Heart left ventricle (tissue), 16 donors: Measurements from ENCODE around the gene FAR2. TPM values are rescaled to one million over a fixed set of nuclear protein-coding genes. Genes with fewer than 3 reads are reported as not detected.
A peak's percentile ranks its signal among the peaks of the same experiment; 100 is the strongest.

Experiments used
- ATAC-seq, 4 donors: fragments of 200-7000 bp; cut with Tn5 transposase; one replicate each; pipeline ENCODE4 v1.9.1; 2020 to 2022; ENCODE audit warnings: moderate library complexity in 4 of 4, mild to moderate bottlenecking in 3 of 4, moderate number of reproducible peaks in 1 of 4
- DNase-seq, 5 donors: peaks; one replicate each; pipeline ENCODE4 v3.0.0-alpha.2; 2020
- H3K27ac ChIP-seq, 12 donors: fragments of 200-600 bp; sonication (generic) in 4 of 12; one replicate each; pipeline versions ENCODE4 v1.5.0 to v1.8.0; 2016 to 2022; ENCODE audit warnings: mild to moderate bottlenecking in 2 of 12
- H3K27me3 ChIP-seq, 9 donors: fragments of 200-600 bp; sonication (generic) in 2 of 9; one replicate each; pipeline versions ENCODE4 v1.5.1 to v1.8.0; 2016 to 2022; ENCODE audit warnings: mild to moderate bottlenecking in 3 of 9
- H3K36me3 ChIP-seq, 9 donors: fragments of 200-600 bp; sonication (generic) in 2 of 9; one replicate each; pipeline versions ENCODE4 v1.5.0 to v1.8.0; 2018 to 2022; ENCODE audit warnings: mild to moderate bottlenecking in 2 of 9
- H3K4me1 ChIP-seq, 12 donors: fragments of 200-600 bp; sonication (generic) in 4 of 12; one replicate each; pipeline versions ENCODE4 v1.5.0 to v1.8.0; 2016 to 2022; ENCODE audit warnings: mild to moderate bottlenecking in 3 of 12
- H3K4me3 ChIP-seq, 12 donors: fragments of 200-600 bp; sonication (generic) in 4 of 12; one replicate each; pipeline versions ENCODE4 v1.5.0 to v1.8.0; 2017 to 2022; ENCODE audit warnings: mild to moderate bottlenecking in 9 of 12, moderate library complexity in 4 of 12
- H3K9me3 ChIP-seq, 12 donors: fragments of 200-600 bp; sonication (generic) in 4 of 12; one replicate each; pipeline versions ENCODE4 v1.5.0 to v1.8.0; 2016 to 2022; ENCODE audit warnings: mild to moderate bottlenecking in 1 of 12
- POLR2A ChIP-seq, 2 donors: fragments of 450-650 bp; IDR thresholded peaks; one replicate each; pipeline ENCODE4 v1.6.1; 2017; ENCODE audit warnings: antibody characterized with exemption in 2 of 2, mild to moderate bottlenecking in 2 of 2, moderate library complexity in 2 of 2
- WGBS, 4 donors: extraction: QIAGEN DNeasy Blood & Tissue Kit in 2 of 4; methylation state at CpG; one replicate each; pipeline versions ENCODE4 v1.1.5 to v1.1.7; 2013 to 2018; 5-methylcytosine and 5-hydroxymethylcytosine counted together
- intact Hi-C, 10 donors: fragments of 100-400 bp; cut with DNase I; formaldehyde crosslinking; loops; one replicate each; pipeline versions ENCODE4 v1.11.1 to v1.14.2; 2022
- polyA plus RNA-seq, 2 donors: library from polyadenylated mRNA; stranded (reverse); fragments of 200-250 nt; gene quantifications; one replicate each; pipeline ENCODE4 v1.2.3, GENCODE V29; 2013
- total RNA-seq, 9 donors: library from RNA; depleted of rRNA in 2 of 9; stranded (reverse); fragments of >200 nt in 2 of 9; fragmentation: NEBNext Ultra II Directional in 3 of 9; extraction: Animal tissue kit (Norgen Biotek cat#: 25700) in 3 of 9; gene quantifications; one replicate each; pipeline versions ENCODE4 v1.1.0 to v1.2.4, GENCODE V29; 2016 to 2023
- TF ChIP-seq, protein P1 (sequence below), 12 donors: fragments of 200-600 bp; sonication (generic) in 4 of 12; IDR thresholded peaks; one replicate each; pipeline versions ENCODE4 v1.5.0 to v1.8.0; 2018 to 2022; ENCODE audit warnings: antibody characterized with exemption in 12 of 12, mild to moderate bottlenecking in 5 of 12
- donor health status: ischemic (EF 13 %, LVEDD 7.1; RV severe dilation, severe dysfunction).
- donor health status: healthy with polysubstance abuse.
- donor health status: DM: no; HTN: yes; CAD: no.
- donor health status: DM: no; HTN: no; CAD: no.
- donor health status: ischemic (EF 25% LVEDD 6.9; RV normal size, moderate dysfunction).
- donor health status: ischemic (EF 25% LVEDD 5.7; RV mildly dilated, moderate dysfunction).
- donor health status: healthy.
- donor health status: DM: yes; HTN: yes; CAD: no.
- donor health status: ischemic (EF 35%, LVEDD 5.7; RV mildly dilated, moderate dysfunction).
- donor health status: nonischemic (EF 11% LVEDD 7.7; RV severe dilation, severe dysfunction).
- donor health status: DM: yes; HTN: yes; CAD: no.
- donor health status: PGD.
- donor health status: ischemic (EF 29% LVEDD 5.4; RV normal size, mild dysfunction).
- donor health status: nonischemic (EF 23%, LVEDD 6.1; RV moderate dilation, normal function).

FAR2 gene
- total and polyA plus RNA-seq, 11 donors, result 1.1 to 11.6 (median 3.0) TPM

GRCh38 chr12:29187756-29188155 is 38.7 kb downstream of the FAR2 start:
- TF ChIP-seq, protein P1, sequence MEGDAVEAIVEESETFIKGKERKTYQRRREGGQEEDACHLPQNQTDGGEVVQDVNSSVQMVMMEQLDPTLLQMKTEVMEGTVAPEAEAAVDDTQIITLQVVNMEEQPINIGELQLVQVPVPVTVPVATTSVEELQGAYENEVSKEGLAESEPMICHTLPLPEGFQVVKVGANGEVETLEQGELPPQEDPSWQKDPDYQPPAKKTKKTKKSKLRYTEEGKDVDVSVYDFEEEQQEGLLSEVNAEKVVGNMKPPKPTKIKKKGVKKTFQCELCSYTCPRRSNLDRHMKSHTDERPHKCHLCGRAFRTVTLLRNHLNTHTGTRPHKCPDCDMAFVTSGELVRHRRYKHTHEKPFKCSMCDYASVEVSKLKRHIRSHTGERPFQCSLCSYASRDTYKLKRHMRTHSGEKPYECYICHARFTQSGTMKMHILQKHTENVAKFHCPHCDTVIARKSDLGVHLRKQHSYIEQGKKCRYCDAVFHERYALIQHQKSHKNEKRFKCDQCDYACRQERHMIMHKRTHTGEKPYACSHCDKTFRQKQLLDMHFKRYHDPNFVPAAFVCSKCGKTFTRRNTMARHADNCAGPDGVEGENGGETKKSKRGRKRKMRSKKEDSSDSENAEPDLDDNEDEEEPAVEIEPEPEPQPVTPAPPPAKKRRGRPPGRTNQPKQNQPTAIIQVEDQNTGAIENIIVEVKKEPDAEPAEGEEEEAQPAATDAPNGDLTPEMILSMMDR (IDR thresholded peaks at IDR 0.05), result no peak
- TF ChIP-seq POLR2A (IDR thresholded peaks at IDR 0.05), result no peak
- 50 to 63% (median 59%) methylated on average over 2 of the region's 2 CpGs for WGBS, 4 donors
- Histone ChIP-seq H3K27me3 (no peaks in the 10 kb centered on the region), H3K9me3 (no peaks in the 10 kb centered on the region), H3K27ac (no peak overlapping the region), H3K36me3 (no peaks in the 10 kb centered on the region), H3K4me1 (peaks cover 0 to 7% (median 0%) of the 10 kb centered on the region in 12 donors), H3K4me3 (no peak overlapping the region)
- ATAC-seq (peak in 1 of 4 donors; percentile 31), DNase-seq (no peak)
- intact Hi-C loops, result loop anchor here in 1 of 10 donors (10.0 kb wide), 1 partner anchor 113 kb away; no protein-coding TSS in a partner anchor

GRCh38 chr12:29191267-29191850 is 42.3 kb downstream of the FAR2 start:
- ATAC-seq, result peak in 1 of 4 donors; percentile 36
- H3K4me1 ChIP-seq, result peaks cover 0 to 7% (median 0%) of the 10 kb centered on the region in 12 donors
- TF ChIP-seq, protein P1 (IDR thresholded peaks at IDR 0.05), result no peak
- no peak for TF ChIP-seq POLR2A (IDR thresholded peaks at IDR 0.05)
- WGBS, 4 donors, result 92 to 96% (median 92%) methylated on average over 6 of the region's 6 CpGs
- no peak overlapping the region for H3K27ac ChIP-seq
- no peaks in the 10 kb centered on the region for H3K27me3 ChIP-seq
- intact Hi-C loops, result no loop called here
- H3K36me3 ChIP-seq, result no peaks in the 10 kb centered on the region
- no peak overlapping the region for H3K4me3 ChIP-seq
- no peaks in the 10 kb centered on the region for H3K9me3 ChIP-seq
- no peak for DNase-seq

DNA sequence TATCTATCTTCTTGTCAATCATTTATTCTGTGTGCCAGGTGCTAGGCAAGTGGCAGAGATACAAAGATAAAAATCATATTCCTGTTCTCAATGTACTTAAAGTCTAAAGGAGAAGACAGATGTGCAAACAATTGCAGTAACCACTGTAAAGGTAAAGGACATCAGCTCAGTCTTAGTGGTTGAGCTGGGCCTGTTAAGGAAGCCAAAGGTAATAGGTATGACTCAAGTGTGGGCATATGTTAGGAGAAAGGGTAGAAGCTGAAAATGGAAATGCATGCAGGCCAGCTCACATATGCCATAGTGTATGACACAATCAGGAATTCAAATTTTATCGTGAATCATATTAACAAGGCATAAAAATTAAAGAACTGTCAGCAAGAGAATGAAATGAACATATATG is 49.8 kb downstream of the FAR2 start:
- no peaks in the 10 kb centered on the region for H3K36me3 ChIP-seq
- H3K4me1 ChIP-seq, result no peaks in the 10 kb centered on the region
- H3K4me3 ChIP-seq, result no peak overlapping the region
- DNase-seq (no peak), ATAC-seq (no peak)
- 92 to 95% (median 93%) methylated on average over 1 of the region's 1 CpG for WGBS, 4 donors
- no peak overlapping the region for H3K27ac ChIP-seq
- H3K9me3 ChIP-seq, result no peaks in the 10 kb centered on the region
- no peaks in the 10 kb centered on the region for H3K27me3 ChIP-seq
- TF ChIP-seq, protein P1 (IDR thresholded peaks at IDR 0.05), result no peak
- no peak for TF ChIP-seq POLR2A (IDR thresholded peaks at IDR 0.05)
- intact Hi-C loops, result no loop called here

- no peaks in the 10 kb centered on the region for H3K27me3 ChIP-seq
- H3K4me1 ChIP-seq, result no peaks in the 10 kb centered on the region
- no peak overlapping the region for H3K4me3 ChIP-seq
- no peaks in the 10 kb centered on the region for H3K9me3 ChIP-seq
- ATAC-seq (no peak), DNase-seq (no peak)
- intact Hi-C loops, result no loop called here
- WGBS, 4 donors, result 54 to 71% (median 60%) methylated on average over 5 of the region's 5 CpGs
- no peak overlapping the region for H3K27ac ChIP-seq
- H3K36me3 ChIP-seq, result no peaks in the 10 kb centered on the region
- TF ChIP-seq, protein P1 (IDR thresholded peaks at IDR 0.05), result no peak
- no peak for TF ChIP-seq POLR2A (IDR thresholded peaks at IDR 0.05)
These were observed 51.5 kb downstream of the FAR2 start for GRCh38 chr12:29200586-29200985.
